ENCODE measurements around the gene NSUN2. TPM values are rescaled to one million over a fixed set of nuclear protein-coding genes. Genes with fewer than 3 reads are reported as not detected.

Gene NSUN2
- total RNA-seq, 3 donors from 2014 or later (not counting 1 experiment from before 2014, with no cell fraction given), result 61.3 to 87.4 (median 81.4) TPM

GRCh38 chr5:6667648-6668047 lies 34.8 kb upstream of the NSUN2 start:
- 98% methylated on average over 5 of the region's 5 CpGs for WGBS (ENCODE audit: insufficient coverage)
- H3K27ac Mint-ChIP-seq, result no peak overlapping the region
- no peak overlapping the region for H3K4me3 ChIP-seq (ENCODE audit: low read length)
- no peak overlapping the region for H3K27ac ChIP-seq (ENCODE audit: low read length)
- no peaks in the 10 kb centered on the region for H3K9me3 ChIP-seq (ENCODE audit: control insufficient read depth, insufficient read depth, low read length)
- no peaks in the 10 kb centered on the region for H3K4me1 ChIP-seq (ENCODE audit: control insufficient read depth, insufficient read depth, low read length)
- no peak overlapping the region for H3K4me3 Mint-ChIP-seq
- H3K36me3 ChIP-seq (ENCODE audit: control insufficient read depth, insufficient read depth, low read length), result no peaks in the 10 kb centered on the region
- H3K27me3 Mint-ChIP-seq (ENCODE audit: low read depth in 2 of 2), result no peaks in the 10 kb centered on the region
- no peaks in the 10 kb centered on the region for H3K36me3 Mint-ChIP-seq
- H3K9me3 Mint-ChIP-seq, result no peaks in the 10 kb centered on the region
- no peaks in the 10 kb centered on the region for H3K4me1 Mint-ChIP-seq
- intact Hi-C loops (cut with micrococcal nuclease), result no loop called here
- DNase-seq (no peak), ATAC-seq (no peak)
- no peak for TF ChIP-seq CTCF (IDR thresholded peaks at IDR 0.05)
- no peaks in the 10 kb centered on the region for H3K27me3 ChIP-seq (ENCODE audit: control insufficient read depth, insufficient read depth, low read length)

GRCh38 chr5:6666762-6667161 lies 33.9 kb upstream of the NSUN2 start:
- ATAC-seq (no peak), DNase-seq (no peak)
- Histone ChIP-seq H3K27ac (ENCODE audit: low read length) (no peak overlapping the region), H3K4me1 (ENCODE audit: control insufficient read depth, insufficient read depth, low read length) (no peaks in the 10 kb centered on the region), H3K36me3 (ENCODE audit: control insufficient read depth, insufficient read depth, low read length) (no peaks in the 10 kb centered on the region), H3K27me3 (ENCODE audit: control insufficient read depth, insufficient read depth, low read length) (no peaks in the 10 kb centered on the region), H3K9me3 (ENCODE audit: control insufficient read depth, insufficient read depth, low read length) (no peaks in the 10 kb centered on the region), H3K4me3 (ENCODE audit: low read length) (no peak overlapping the region)
- 93% methylated on average over 15 of the region's 15 CpGs for WGBS (ENCODE audit: insufficient coverage)
- no peak for TF ChIP-seq CTCF (IDR thresholded peaks at IDR 0.05)
- Mint-ChIP-seq H3K27ac (no peak overlapping the region), H3K27me3 (ENCODE audit: low read depth in 2 of 2) (no peaks in the 10 kb centered on the region), H3K9me3 (no peaks in the 10 kb centered on the region), H3K4me3 (no peak overlapping the region), H3K4me1 (no peaks in the 10 kb centered on the region), H3K36me3 (no peaks in the 10 kb centered on the region)
- intact Hi-C loops (cut with micrococcal nuclease), result no loop called here

GRCh38 chr5:6660688-6661087 lies 27.8 kb upstream of the NSUN2 start:
- TF ChIP-seq CTCF (IDR thresholded peaks at IDR 0.05), result no peak
- peaks cover 0 to 6% of the 10 kb centered on the region in 2 donors for H3K4me1 Mint-ChIP-seq
- DNase-seq, result no peak
- peaks cover 14% of the 10 kb centered on the region for H3K36me3 Mint-ChIP-seq
- 73% methylated on average over 1 of the region's 3 CpGs for WGBS (ENCODE audit: insufficient coverage)
- H3K9me3 ChIP-seq (ENCODE audit: control insufficient read depth, insufficient read depth, low read length), result no peaks in the 10 kb centered on the region
- H3K27ac Mint-ChIP-seq, result peak overlapping the region; percentile 3 to 35
- no peaks in the 10 kb centered on the region for H3K4me1 ChIP-seq (ENCODE audit: control insufficient read depth, insufficient read depth, low read length)
- H3K9me3 Mint-ChIP-seq, result peaks cover 0 to 7% of the 10 kb centered on the region in 2 donors
- intact Hi-C loops (cut with micrococcal nuclease), result no loop called here
- peaks cover 5% of the 10 kb centered on the region for H3K36me3 ChIP-seq (ENCODE audit: control insufficient read depth, insufficient read depth, low read length)
- no peaks in the 10 kb centered on the region for H3K27me3 ChIP-seq (ENCODE audit: control insufficient read depth, insufficient read depth, low read length)
- no peak for ATAC-seq
- no peak overlapping the region for H3K4me3 Mint-ChIP-seq
- no peaks in the 10 kb centered on the region for H3K27me3 Mint-ChIP-seq (ENCODE audit: low read depth in 2 of 2)
- H3K27ac ChIP-seq (ENCODE audit: low read length), result peak overlapping the region; percentile 17
- no peak overlapping the region for H3K4me3 ChIP-seq (ENCODE audit: low read length)

GRCh38 chr5:6659941-6660684 lies 27.3 kb upstream of the NSUN2 start:
- Mint-ChIP-seq H3K27me3 (ENCODE audit: low read depth in 2 of 2) (no peaks in the 10 kb centered on the region), H3K27ac (peak overlapping the region; percentile 3 to 35), H3K9me3 (peaks cover 0 to 10% of the 10 kb centered on the region in 2 donors), H3K36me3 (peaks cover 20% of the 10 kb centered on the region), H3K4me1 (peaks cover 0 to 6% of the 10 kb centered on the region in 2 donors), H3K4me3 (peak overlapping the region; percentile 13)
- no peak overlapping the region for H3K4me3 ChIP-seq (ENCODE audit: low read length)
- no peaks in the 10 kb centered on the region for H3K9me3 ChIP-seq (ENCODE audit: control insufficient read depth, insufficient read depth, low read length)
- peaks cover 5% of the 10 kb centered on the region for H3K36me3 ChIP-seq (ENCODE audit: control insufficient read depth, insufficient read depth, low read length)
- 77% methylated on average over 13 of the region's 13 CpGs for WGBS (ENCODE audit: insufficient coverage)
- DNase-seq (no peak), ATAC-seq (no peak)
- intact Hi-C loops (cut with micrococcal nuclease), result no loop called here
- H3K4me1 ChIP-seq (ENCODE audit: control insufficient read depth, insufficient read depth, low read length), result no peaks in the 10 kb centered on the region
- peak overlapping the region; percentile 50 for H3K27ac ChIP-seq (ENCODE audit: low read length)
- TF ChIP-seq CTCF (IDR thresholded peaks at IDR 0.05), result no peak
- H3K27me3 ChIP-seq (ENCODE audit: control insufficient read depth, insufficient read depth, low read length), result no peaks in the 10 kb centered on the region
